ENCODE data around the gene SLC25A1. TPM values are rescaled to one million over a fixed set of nuclear protein-coding genes. Genes with fewer than 3 reads are reported as not detected.

Gene SLC25A1
- total RNA-seq, 1 donor from 2014 or later: 97.9 TPM

GRCh38 chr22:19128009-19128401 is 50.5 kb downstream of the SLC25A1 start:
- Histone ChIP-seq H3K9me3 (ENCODE audit: insufficient read depth, low read depth, low read length) (no peaks in the 10 kb centered on the region), H3K27ac (ENCODE audit: low read depth, low read length) (no peak overlapping the region), H3K4me3 (ENCODE audit: insufficient read depth, low read depth, low read length) (no peak overlapping the region), H3K79me2 (ENCODE audit: insufficient read depth, low read length) (no peaks in the 10 kb centered on the region), H3K4me2 (ENCODE audit: low read length) (no peak overlapping the region), H3K27me3 (ENCODE audit: insufficient read depth, low read length) (no peaks in the 10 kb centered on the region), H4K20me1 (ENCODE audit: insufficient read depth, low read length) (peaks cover 3% of the 10 kb centered on the region), H3K9ac (ENCODE audit: low read length) (no peak overlapping the region), H3K4me1 (ENCODE audit: insufficient read depth, low read length) (no peaks in the 10 kb centered on the region), H3K36me3 (ENCODE audit: insufficient read depth, low read length) (no peaks in the 10 kb centered on the region), H2AFZ (ENCODE audit: low read depth, low read length) (no peak overlapping the region)
- no peak for FAIRE-seq
- DNase-seq (ENCODE audit: low read depth): no peak
- no peak overlapping the region for H3K4me3 Mint-ChIP-seq (ENCODE audit: unreplicated experiment)
- no peaks in the 10 kb centered on the region for H3K9me3 Mint-ChIP-seq (ENCODE audit: unreplicated experiment)
- no peak overlapping the region for H3K27ac Mint-ChIP-seq (ENCODE audit: unreplicated experiment)
- H3K4me1 Mint-ChIP-seq (ENCODE audit: low read depth, unreplicated experiment): no peaks in the 10 kb centered on the region
- H3K36me3 Mint-ChIP-seq (ENCODE audit: low read depth, unreplicated experiment): peaks cover 16% of the 10 kb centered on the region
- peaks cover 30% of the 10 kb centered on the region for H3K27me3 Mint-ChIP-seq (ENCODE audit: low read depth, unreplicated experiment)
- no peak for TF ChIP-seq CTCF (IDR thresholded peaks at IDR 0.05; ENCODE audit: insufficient read depth, low read depth, low read length)
- TF ChIP-seq EZH2 (IDR thresholded peaks at IDR 0.05; ENCODE audit: insufficient read depth, low read length): no peak

DNA sequence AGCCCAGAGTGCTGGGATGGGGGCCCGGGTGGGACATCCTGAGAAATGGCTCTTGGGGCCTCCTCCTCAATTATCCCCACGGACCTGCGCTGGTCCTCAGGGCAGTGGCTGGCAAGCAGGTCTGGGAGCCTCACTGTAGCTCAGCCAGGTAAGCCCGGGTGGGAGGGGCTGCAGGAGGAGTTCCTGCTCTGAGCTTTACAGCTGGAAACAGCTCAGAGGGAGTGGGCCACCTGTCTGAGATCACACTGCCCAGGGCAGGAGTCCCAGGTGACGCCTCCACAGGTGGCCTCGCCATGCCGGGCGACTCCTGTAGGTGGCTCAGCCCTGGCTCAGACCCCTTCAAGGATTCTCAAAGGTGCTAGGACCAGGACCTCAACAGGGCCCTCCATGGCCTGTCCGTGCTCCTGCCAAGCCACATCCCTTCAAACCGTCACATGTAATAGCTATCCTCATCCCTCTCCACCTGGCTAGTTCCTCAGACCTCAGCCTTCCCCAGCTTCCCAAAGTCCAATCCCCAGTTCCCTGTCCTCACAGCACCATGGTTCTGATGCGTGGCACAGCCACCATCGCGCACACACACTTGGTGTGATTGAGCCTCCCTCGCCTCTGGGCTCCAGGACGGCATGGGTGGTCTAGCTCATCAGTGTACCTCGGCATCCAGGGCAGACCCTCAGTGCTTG is 51.1 kb downstream of the SLC25A1 start:
- no peak overlapping the region for H3K4me3 ChIP-seq (ENCODE audit: insufficient read depth, low read depth, low read length)
- H3K9me3 ChIP-seq (ENCODE audit: insufficient read depth, low read depth, low read length): no peaks in the 10 kb centered on the region
- Mint-ChIP-seq H3K9me3 (ENCODE audit: unreplicated experiment) (no peaks in the 10 kb centered on the region), H3K27ac (ENCODE audit: unreplicated experiment) (no peak overlapping the region), H3K36me3 (ENCODE audit: low read depth, unreplicated experiment) (peaks cover 16% of the 10 kb centered on the region), H3K4me1 (ENCODE audit: low read depth, unreplicated experiment) (no peaks in the 10 kb centered on the region), H3K4me3 (ENCODE audit: unreplicated experiment) (no peak overlapping the region), H3K27me3 (ENCODE audit: low read depth, unreplicated experiment) (peaks cover 30% of the 10 kb centered on the region)
- H2AFZ ChIP-seq (ENCODE audit: low read depth, low read length): no peak overlapping the region
- no peak overlapping the region for H3K9ac ChIP-seq (ENCODE audit: low read length)
- DNase-seq (ENCODE audit: low read depth) (no peak), FAIRE-seq (no peak)
- peaks cover 3% of the 10 kb centered on the region for H4K20me1 ChIP-seq (ENCODE audit: insufficient read depth, low read length)
- no peak overlapping the region for H3K27ac ChIP-seq (ENCODE audit: low read depth, low read length)
- no peaks in the 10 kb centered on the region for H3K27me3 ChIP-seq (ENCODE audit: insufficient read depth, low read length)
- H3K36me3 ChIP-seq (ENCODE audit: insufficient read depth, low read length): no peaks in the 10 kb centered on the region
- no peak overlapping the region for H3K4me2 ChIP-seq (ENCODE audit: low read length)
- no peak for TF ChIP-seq EZH2 (IDR thresholded peaks at IDR 0.05; ENCODE audit: insufficient read depth, low read length)
- TF ChIP-seq CTCF (IDR thresholded peaks at IDR 0.05; ENCODE audit: insufficient read depth, low read depth, low read length): no peak
- no peaks in the 10 kb centered on the region for H3K79me2 ChIP-seq (ENCODE audit: insufficient read depth, low read length)
- no peaks in the 10 kb centered on the region for H3K4me1 ChIP-seq (ENCODE audit: insufficient read depth, low read length)
